ENCODE measurements around the gene MOV10L1. TPM values are rescaled to one million over a fixed set of nuclear protein-coding genes. Genes with fewer than 3 reads are reported as not detected.

Gene MOV10L1
- total RNA-seq, 2 donors from 2014 or later, result 0.27 to 0.50 TPM

DNA sequence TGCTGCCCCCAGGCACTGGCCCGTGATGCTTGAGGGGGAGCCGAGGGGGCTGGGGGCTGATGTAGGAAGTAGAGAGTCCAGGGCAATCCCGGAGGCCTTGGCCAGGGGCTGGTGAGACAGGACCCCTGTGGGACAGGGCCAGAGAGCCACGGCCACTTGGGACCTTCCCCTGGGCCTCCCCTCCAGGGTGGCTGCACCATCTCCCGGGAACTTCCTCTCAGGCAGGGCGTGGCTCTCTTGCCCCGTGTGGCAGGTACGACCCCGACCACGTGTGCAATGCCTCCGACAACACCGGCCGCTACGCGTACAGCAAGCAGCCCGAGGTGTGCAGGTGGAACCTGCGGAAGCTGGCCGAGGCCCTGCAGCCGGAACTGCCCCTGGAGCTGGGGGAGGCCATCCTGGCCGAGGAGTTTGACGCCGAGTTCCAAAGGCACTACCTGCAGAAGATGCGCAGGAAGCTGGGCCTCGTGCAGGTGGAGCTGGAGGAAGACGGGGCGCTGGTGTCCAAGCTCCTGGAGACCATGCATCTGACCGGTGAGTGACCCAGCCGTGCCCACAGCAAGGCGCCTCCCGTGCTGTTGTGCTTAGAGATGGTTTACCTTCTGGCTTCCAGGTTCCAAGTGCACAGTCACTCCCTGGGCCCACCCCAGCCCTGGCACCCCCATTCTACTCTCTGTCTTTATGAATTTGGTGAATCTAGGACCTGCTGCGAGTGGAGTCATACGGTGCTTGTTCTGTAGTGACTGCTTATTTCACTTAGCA is 120.8 kb downstream of the MOV10L1 start:
- no peak overlapping the region for H3K4me3 ChIP-seq
- TF ChIP-seq, protein P1, sequence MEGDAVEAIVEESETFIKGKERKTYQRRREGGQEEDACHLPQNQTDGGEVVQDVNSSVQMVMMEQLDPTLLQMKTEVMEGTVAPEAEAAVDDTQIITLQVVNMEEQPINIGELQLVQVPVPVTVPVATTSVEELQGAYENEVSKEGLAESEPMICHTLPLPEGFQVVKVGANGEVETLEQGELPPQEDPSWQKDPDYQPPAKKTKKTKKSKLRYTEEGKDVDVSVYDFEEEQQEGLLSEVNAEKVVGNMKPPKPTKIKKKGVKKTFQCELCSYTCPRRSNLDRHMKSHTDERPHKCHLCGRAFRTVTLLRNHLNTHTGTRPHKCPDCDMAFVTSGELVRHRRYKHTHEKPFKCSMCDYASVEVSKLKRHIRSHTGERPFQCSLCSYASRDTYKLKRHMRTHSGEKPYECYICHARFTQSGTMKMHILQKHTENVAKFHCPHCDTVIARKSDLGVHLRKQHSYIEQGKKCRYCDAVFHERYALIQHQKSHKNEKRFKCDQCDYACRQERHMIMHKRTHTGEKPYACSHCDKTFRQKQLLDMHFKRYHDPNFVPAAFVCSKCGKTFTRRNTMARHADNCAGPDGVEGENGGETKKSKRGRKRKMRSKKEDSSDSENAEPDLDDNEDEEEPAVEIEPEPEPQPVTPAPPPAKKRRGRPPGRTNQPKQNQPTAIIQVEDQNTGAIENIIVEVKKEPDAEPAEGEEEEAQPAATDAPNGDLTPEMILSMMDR (IDR thresholded peaks at IDR 0.05), result no peak
- no peaks in the 10 kb centered on the region for H3K27me3 ChIP-seq
- no peaks in the 10 kb centered on the region for H3K9me3 ChIP-seq
- H3K4me1 ChIP-seq, result no peaks in the 10 kb centered on the region
- intact Hi-C loops (cut with DNase I), result no loop called here
- H3K9ac ChIP-seq (ENCODE audit: low read depth in 2 of 2, low read length in 2 of 2), result no peak overlapping the region
- peaks cover 5% of the 10 kb centered on the region for H3K36me3 ChIP-seq
- DNase-seq, result no peak
- H3K27ac ChIP-seq, result no peak overlapping the region

DNA sequence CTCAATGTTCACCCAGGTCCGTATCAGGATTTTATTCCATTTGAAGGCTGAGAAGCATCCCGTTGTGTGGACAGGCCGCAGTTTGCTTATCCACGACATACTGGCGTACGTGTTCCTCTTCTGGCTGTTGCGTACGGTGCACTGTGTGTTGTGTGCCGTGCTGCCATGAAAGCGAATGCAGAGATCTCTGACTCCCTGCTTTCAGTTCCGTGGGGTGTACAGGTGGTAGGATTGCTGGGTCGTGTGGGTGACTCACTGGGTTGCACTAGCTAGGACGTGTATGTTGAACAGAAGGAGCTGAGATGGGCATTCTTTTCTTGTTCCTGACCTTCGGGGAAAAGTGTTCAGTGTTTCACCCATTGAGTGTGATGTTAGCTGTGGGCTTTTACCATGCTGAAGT is 121.3 kb downstream of the MOV10L1 start:
- H3K9ac ChIP-seq (ENCODE audit: low read depth in 2 of 2, low read length in 2 of 2), result no peak overlapping the region
- no peaks in the 10 kb centered on the region for H3K27me3 ChIP-seq
- intact Hi-C loops (cut with DNase I), result no loop called here
- no peak overlapping the region for H3K4me3 ChIP-seq
- no peaks in the 10 kb centered on the region for H3K4me1 ChIP-seq
- TF ChIP-seq, protein P1 (IDR thresholded peaks at IDR 0.05), result no peak
- DNase-seq, result no peak
- H3K9me3 ChIP-seq, result no peaks in the 10 kb centered on the region
- peaks cover 5% of the 10 kb centered on the region for H3K36me3 ChIP-seq
- H3K27ac ChIP-seq, result no peak overlapping the region

Other genes with a start within 250 kb of the MOV10L1 start
- 10 to 100 TPM; 16.2 to 19.9 TPM for gene ZBED4, start 236.2 kb upstream of the MOV10L1 start, total RNA-seq
- gene ALG12, start 171.6 kb upstream of the MOV10L1 start, total RNA-seq, result 10 to 100 TPM; 17.8 to 43.5 TPM
- 100 to 1,000 TPM in 1 of 2 donors, 10 to 100 TPM in 1; 43.6 to 133 TPM for gene CRELD2, start 171.4 kb upstream of the MOV10L1 start, total RNA-seq
- 10 to 100 TPM; 65.6 to 74.4 TPM for gene PIM3, start 129.2 kb upstream of the MOV10L1 start, total RNA-seq
- under 1 TPM; 0.11 to 0.22 TPM for gene IL17REL, start 77.2 kb upstream of the MOV10L1 start, total RNA-seq
- not detected for gene TTLL8, start 31.7 kb upstream of the MOV10L1 start, total RNA-seq
- gene MLC1, start 4.6 kb upstream of the MOV10L1 start, total RNA-seq, result not detected
- not detected for gene PANX2, start 80.7 kb downstream of the MOV10L1 start, total RNA-seq
- 100 to 1,000 TPM in 1 of 2 donors, 10 to 100 TPM in 1; 43.6 to 116 TPM for gene TRABD, start 95.9 kb downstream of the MOV10L1 start, total RNA-seq
- 10 to 100 TPM; 29.1 to 36.9 TPM for gene SELENOO, start 111.0 kb downstream of the MOV10L1 start, total RNA-seq
- 10 to 100 TPM; 19.2 to 33.4 TPM for gene TUBGCP6, start 155.0 kb downstream of the MOV10L1 start, total RNA-seq
- gene HDAC10, start 161.3 kb downstream of the MOV10L1 start, total RNA-seq, result 10 to 100 TPM; 40.5 to 59.1 TPM
- 1 to 10 TPM; 2.0 to 2.6 TPM for gene MAPK12, start 171.7 kb downstream of the MOV10L1 start, total RNA-seq
- 1 to 10 TPM; 1.3 to 1.9 TPM for gene MAPK11, start 180.4 kb downstream of the MOV10L1 start, total RNA-seq
- 100 to 1,000 TPM; 270 to 339 TPM for gene PLXNB2, start 217.6 kb downstream of the MOV10L1 start, total RNA-seq
- 1 to 10 TPM; 2.4 to 4.0 TPM for gene DENND6B, start 237.0 kb downstream of the MOV10L1 start, total RNA-seq

All from colonic mucosa (tissue), 4 donors.